NCI-H1694 (cell line): Measurements from ENCODE around the gene SH3BP4.
"Not testable (repeated sequence)": the region's sequence is repeated elsewhere in the genome, so short reads cannot be mapped to it uniquely, and the experiment has no call there.

Experiments
- DNase-seq: peaks from one replicate; lab custom pipeline; 2025; lab: John Stamatoyannopoulos, UW

The SH3BP4 gene

DNA sequence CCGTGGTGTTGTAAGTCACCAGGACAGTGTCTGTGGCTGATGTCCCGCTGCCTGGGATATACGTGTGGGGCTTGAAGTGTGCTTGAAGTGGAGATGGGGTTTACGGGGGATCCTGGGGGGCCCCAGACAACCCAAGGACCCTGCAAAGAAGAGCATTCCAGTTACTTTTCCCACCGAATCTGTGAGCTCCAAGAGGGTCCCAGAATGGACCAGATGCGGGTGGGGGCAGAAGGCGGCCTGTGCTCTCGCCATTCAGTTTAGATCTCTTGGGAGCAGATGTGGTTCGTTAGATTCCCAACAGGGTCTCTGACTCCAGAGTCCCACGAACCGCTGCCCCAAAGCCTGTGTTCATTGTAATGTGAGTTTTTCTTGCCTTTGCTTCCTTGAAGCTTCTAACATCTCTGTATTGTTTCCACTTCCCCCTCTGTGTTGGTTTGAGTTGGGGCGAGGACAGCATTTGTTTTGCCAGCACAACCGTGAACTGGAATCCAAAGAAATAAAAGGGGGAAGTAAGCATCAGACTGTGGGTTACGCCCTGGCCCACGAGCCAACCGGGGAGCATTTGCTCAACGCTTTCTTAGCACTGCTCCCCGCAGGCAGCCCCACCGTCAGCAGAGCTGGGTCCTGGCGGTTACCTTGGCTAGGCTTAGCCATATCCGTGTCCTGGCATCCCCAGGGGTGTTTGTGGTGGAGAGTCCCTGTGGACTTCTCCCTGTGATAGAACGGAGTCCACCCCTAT is 92.1 kb downstream of the SH3BP4 start:
- DNase-seq = no peak

DNA sequence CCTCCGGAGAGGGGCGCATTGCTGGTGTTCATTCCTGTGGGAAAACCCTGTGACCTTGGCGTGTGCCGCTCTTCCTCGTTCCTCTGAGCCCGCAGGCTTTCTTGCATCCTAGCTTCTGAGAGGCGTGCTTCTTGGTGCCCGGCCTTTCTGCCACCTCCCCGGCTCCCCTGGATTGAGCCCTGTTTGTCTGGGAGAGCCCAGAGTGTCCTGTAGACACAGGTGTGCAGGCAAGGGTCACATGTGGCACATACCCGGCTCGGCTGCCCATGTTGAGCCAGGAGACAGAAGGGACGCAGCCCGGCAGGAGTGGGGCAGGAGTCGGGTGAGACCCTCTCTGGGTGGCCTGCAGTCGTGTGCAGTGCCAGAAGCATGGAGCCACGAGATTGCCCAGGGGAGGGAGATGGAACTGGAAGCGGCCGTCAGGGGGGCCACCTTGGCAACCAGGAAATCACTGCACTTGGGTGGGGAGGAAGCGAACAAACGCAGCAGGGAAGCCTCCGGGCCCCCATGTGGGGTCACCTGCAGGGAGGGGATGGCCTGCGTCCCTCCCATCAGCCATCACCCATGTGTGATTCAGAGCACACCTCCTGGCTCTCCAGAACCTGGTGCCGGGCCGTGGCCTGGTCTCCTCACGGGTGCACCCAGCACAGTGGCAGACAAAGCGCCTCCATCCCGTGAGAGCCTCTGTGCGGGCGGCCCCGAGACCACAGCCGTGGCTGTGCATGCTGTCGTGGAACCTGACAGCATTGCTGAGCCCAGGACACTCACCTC is 92.9 kb downstream of the SH3BP4 start:
- DNase-seq = no peak

DNA sequence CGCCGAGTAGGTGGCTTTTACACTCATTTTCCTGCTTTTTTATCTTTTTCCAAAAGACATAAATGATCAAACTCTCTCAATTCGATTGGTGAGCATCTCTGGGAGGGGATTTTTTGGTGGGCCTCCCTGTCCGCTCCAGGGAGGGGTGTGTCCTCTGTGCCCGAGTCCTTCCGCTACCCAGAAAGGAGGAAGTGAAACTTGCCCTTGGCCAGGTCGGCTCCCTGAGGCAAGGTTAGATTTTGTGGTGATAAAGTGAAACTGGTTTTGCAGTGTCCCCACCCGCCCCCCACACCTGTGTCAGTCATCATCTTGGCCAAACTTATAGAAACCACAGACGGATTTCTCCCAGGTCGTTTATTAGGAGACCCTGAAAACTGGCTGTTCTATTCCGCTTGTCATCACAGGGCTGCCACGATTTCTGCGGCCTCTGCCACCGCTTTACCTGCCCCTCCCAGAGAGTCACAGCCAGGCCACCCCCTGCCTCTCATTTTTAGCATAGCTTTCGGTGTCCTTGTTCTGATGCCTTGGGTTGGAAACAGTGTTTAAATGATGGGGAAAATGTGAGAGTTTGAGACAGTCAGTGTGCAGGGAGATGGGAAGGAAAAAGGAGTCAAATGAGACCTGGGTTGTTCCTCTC is 93.6 kb downstream of the SH3BP4 start:
- no peak for DNase-seq

DNA sequence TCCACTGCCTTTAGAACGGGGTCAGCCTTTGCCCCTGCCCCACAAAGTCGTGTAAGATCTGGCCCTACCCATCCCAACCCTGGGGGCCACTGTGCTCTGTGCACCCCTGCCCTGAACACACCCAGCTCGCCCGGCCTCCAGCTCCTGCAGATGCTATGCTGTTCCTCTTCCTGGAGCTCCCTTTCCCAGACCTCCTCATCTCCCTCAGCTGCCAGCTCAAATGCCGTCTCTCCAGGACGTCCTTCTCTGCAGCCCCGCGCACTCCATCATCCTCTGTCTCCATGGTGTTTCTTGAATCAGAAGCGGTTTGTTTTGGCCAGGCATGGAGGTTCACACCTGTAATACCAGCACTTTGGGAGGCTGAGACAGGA is 94.1 kb downstream of the SH3BP4 start:
- DNase-seq = no peak

DNA sequence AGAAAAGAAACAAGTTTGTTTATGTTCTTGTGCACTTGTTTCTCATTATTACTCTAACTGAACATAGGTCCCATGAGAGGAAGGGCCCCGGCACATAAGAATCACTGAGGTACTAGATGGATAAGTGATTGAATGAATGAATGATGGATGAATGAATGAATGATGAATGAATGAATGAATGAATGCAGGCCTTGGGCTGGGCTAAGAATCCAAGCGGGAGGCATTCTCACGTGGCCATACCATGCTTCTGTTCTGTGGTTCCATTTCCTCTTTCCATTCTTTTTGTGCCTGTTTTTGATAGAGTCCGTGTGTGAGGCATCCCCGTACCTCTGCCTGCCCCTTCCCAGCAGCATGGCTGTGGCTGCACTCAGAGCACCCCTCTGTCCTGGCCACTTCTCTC is 94.8 kb downstream of the SH3BP4 start:
- DNase-seq = no peak

DNA sequence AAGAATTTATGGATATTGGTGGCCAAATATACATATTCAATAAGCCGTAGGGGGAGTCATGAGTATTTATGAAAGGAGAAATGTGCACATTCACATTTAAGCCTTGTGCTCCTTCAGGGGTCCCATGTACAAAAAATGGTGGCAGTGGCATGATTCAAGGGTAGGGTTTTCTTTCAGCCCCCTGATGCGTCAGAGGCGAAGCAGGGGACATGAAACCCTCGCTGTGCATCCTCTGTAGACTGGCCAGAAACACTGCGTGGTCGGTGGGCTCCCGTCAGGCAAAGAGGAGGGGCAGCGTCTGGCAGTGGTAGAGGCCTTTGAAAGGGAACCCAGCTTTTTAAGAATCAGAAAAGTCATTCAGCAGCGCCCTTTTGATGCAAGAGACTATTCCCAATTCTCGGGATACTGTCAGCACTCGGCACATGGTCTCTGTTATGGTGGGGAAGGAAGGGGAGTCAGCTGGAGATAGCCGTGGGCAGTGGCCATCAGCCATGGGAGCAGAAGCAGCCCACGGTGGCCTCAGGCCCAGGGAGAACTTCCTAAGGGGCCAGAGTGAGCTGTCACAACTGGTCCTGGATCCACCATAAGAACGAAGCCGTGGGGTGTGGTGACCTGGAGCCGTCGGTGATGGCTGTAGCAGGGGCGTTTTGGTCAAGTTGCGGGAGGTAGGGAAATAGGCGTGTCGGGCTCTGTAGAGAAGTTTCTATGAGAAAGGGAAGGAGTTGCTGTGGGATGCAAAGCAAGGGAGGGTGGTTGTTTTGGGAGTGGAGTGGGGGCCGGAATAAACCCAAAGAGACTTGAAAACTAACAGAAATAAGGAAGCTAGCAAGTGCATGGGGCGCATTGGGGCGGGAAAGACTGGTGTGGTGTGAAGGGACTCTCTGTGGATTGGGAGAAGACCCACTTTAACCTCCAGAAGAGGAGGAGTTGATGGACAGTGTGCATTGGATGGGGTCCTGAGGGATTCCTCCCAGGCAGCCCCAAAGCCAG is 95.6 kb downstream of the SH3BP4 start:
- DNase-seq = no peak

DNA sequence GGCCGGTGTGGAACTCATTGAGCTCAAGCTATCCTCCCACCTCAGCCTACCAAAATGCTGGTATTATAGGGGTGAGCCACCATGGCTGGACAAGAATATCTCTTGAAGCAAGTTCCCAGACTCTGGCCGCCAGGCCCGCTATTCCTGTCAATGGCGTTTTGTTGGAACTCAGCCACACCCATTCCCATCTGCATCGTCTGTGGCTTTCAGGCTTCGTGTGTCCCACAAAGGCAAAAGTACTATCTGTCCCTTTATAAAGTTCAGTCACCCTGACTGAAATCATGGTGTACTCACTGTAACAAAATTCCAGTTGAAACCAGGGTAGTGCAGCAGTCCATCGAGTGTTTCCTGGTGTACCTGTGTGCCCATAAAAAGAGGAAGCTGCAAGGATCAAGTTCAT is 96.7 kb downstream of the SH3BP4 start:
- no peak for DNase-seq

DNA sequence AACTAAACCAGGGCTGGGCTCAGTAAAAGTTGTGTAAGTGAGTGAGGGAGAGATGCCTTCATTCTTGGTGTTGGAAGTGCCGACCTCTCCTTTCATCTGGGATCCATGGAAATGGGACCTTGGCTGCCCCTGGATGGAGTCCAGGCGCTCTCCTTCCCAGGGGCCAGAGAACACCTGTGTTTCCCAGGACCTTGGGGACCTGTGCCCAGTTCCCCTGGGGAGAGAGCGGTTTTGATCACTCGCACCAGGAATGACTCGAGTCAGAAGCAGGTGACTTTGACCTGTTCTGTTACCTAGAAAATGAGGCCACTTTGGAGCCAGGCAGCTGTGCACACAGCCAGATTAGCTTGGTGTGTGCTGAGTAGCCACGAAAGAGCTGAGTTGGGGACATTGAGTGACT is 97.3 kb downstream of the SH3BP4 start:
- DNase-seq = no peak

DNA sequence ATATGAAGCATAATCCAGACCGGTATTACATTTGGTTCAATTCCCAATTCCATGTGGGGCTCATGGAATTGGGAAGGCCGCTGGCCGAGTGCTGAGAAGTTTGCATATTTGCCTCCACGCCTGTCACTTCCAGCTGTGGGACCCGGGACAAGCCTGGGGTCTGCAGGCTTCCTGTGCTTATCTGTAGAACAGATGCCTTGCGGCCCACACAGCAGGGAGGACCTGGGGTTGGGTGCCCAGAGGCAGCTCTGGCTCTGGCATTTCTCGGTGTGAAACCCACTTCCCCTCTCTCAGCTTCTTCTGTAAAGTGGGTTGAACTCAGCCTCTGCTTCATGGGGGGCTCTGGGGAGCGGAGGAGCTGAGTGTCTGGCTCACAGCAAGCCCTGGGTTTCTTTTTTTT is 97.9 kb downstream of the SH3BP4 start:
- DNase-seq = no peak

DNA sequence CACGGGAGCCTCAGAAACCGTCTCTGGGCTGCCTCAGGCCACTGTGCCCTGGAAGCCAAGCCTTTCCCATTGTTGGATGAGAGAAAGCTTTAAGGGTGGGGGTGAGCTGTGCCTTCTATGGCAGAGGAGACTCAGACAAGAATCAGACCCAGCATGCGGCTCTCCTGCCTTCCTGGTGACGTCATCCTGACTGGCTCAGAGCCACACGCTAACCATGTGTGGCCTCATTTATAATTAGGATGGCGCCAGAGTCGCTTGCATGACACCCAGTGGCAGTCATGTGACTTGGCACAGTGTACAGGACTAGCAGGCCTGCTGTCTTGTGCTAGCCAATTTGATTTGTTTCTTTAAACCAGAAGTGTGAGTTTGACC is 99.1 kb downstream of the SH3BP4 start:
- DNase-seq = peak; percentile 97

DNA sequence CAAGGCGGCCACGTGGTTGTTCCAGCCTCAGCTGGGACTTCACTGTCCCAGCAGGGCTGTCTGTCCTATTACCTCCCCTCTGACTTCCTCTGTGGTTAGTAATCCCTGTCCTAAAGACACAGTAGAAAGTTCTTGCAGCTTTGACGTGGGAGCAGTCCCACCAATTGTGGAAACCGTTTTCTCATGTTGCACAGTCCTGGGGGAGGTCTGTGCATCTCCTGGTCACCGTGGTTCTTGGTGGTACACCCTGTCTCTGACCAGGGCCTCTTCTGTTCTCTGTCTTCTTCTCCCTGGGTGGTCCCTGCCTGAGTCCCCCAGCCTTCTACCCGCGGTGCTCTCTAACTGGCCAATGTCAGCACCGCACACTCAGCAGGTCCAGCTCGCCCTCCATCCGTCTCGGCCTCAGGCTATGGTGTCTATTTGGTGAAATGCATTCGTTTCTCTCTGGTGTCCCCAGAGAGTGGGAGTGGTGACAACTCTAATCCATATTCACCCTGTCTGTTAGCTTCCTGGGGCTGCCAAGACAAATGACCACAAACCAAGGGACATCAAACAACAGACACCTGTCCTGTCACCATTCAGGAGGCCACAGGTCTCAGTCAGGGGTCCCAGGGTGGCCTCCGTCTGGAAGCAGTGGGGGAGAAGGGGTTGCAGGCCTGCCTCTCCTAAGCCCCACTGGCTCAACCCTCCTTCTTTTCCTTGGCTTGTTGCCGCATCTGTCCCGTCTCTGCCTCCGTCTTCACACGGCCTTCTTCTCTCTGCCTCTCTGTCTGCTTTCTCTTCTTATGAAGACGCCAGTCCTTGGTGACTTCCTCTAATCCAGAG is 99.8 kb downstream of the SH3BP4 start:
- no peak for DNase-seq

DNA sequence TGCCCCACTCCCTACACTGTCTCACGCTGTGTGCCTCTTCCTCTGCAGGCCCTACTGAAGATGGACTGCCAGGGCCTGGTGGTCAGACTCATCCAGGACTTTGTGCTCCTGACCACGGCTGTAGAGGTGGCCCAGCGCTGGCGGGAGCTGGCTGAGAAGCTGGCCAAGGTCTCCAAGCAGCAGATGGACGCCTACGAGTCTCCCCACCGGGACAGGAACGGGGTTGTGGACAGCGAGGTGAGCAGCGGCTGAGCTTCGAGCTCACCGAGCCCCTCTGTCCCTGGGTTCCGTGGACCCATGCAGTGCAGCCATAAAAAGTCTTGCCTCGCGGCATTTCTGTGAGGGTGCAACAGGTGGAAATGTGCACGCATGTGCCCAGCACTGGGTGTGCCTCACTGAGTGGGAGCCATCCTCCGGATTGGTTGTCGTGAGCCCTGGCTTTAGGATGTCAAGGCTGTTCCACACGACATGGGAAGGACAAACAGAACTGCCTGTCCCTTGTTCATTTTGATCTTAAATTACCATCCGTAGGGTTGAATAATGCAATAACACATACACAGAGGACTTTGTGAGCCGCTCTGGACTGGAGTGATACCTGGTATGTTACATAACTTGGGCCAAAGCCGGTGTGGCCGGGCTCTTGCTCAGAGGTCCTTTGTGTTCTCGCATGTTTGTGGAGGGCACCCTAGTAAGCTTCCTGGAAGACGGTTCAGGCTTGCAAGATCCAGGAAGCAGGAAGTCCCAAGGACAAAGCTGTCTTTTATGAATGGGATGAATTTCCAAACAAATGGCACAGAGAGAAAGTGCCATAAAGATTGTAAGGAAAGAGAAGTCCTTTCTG is 100.9 kb downstream of the SH3BP4 start:
- DNase-seq = no peak

DNA sequence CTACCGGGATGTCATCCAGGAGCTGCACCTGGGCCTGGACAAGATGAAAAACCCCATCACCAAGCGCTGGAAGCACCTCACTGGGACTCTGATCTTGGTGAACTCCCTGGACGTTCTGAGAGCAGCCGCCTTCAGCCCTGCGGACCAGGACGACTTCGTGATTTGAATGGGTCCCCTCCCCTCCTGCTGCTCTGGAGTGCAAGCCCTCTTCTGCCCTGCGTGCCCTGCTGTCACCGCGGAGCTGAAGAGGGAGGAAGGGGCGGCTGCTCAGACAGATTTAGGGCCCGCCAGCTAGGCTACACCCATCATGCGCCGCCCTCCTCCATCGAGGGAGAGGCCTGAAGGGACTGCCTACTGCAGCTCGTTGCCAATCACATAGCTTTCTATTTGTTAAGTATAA is 101.8 kb downstream of the SH3BP4 start:
- no peak for DNase-seq

DNA sequence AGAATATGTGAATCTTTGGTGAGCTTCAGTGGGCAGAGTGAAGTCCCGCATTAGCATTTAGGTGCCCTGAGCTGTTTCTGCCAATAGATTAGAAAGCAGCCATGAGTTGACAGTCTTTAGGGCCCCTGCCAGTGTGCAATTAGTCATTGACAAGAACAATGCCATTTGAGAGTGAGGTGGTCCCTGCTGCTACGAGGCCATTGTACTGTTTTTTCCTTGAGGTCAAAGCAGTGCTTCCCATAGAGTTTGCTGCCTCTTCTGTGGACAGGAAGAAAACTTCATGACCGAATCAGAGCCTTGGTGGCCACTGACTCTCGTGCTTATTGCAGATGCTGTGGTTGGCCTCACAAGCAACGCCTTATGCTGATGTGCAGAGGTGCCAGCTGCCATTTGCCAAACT is 102.7 kb downstream of the SH3BP4 start:
- DNase-seq = no peak

DNA sequence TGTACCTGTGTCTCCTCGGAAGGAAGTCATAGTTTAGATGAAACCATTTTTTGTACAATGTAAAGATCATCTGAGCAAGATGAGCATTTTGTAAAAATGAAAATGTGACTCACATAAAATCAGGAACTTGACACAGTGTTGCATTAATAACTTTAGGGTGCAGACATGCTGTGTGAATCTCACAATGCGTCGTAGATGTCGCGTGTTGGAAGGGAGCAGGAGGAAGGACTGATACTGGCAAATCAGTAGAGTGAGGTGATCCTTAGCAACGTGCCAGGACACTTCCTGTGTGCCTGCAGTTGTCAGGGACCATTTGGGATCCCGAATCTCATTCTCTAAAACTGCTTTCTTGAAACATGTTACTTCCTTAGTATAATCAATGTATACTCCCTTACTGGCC is 103.1 kb downstream of the SH3BP4 start:
- DNase-seq = no peak

DNA sequence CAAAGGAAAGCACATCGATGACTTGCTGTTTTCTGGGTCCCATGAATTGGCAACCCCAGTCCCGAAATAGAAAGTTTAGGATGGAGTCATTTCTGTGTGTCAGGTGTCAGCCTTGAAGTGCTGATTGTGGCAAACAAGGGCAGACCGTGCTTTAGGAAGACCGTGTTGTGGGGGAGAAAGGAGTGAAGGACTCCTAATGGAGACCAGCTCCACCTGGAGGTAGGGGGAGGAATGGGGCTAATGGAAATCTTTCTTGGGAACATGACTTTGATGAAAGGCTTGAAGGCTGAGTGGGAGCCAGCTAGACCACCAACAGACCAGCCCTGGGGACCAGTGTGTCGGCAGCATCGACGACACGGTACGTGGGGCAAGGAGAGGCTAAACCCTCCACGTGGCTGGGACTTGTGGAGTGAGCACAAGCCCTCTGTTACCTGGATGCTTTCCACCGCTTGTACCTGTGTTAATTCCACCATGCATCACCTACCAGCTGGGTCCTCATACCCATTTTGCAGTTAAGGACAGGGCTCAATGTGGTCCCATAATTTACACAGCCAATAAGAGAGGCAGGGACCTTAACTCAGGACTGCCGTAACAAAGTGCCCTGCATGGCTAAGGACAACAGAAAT is 104.2 kb downstream of the SH3BP4 start:
- peak; percentile 55 for DNase-seq

DNA sequence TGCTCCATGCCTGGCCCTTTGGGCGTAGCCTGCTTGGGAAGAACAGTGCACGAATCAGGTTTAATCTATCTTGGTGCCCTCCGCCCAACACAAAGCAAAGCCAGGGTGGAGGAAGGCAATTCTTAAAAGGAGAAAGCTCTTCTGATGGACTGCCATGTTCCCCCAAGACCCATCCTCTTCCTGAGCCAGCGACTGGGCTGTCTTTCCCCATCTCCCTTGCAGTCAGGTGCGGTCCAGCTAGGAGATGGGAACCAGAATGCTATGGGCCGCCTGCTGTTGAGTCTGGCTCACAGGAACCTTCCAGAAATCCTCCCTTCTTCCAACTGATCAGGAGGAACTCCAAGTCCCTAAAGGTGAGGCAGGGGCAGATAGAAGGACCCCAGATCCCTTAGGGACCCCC is 105.0 kb downstream of the SH3BP4 start:
- no peak for DNase-seq

DNA sequence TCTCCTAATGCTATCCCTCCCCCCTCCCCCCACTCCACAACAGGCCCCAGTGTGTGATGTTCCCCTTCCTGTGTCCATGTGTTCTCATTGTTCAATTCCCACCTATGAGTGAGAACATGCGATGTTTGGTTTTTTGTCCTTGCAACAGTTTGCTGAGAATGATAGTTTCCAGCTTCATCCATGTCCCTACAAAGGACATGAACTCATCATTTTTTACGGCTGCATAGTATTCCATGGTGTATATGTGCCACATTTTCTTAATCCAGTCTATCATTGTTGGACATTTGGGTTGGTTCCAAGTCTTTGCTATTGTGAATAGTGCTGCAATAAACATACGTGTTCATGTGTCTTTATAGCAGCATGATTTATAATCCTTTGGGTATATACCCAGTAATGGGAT is 105.8 kb downstream of the SH3BP4 start:
- DNase-seq = not testable (repeated sequence)

DNA sequence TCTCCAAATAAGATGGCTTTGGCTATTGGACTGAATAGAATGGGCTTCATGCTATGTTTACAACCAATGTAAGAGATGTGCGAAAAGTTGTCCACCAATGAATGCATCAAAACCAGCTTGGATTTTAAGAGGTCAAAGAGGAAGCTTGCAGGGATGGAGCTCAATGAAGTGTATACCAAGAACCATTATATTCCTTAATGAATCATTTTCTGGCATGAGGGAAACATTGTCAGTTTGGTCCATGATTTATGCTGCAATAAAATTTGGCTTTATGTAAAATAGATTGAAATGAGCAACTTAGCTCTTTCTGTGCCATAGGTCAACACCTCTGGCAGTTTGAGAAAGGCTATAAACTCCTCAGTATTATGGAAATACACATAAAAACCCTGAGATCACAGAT is 107.3 kb downstream of the SH3BP4 start:
- no peak for DNase-seq

DNA sequence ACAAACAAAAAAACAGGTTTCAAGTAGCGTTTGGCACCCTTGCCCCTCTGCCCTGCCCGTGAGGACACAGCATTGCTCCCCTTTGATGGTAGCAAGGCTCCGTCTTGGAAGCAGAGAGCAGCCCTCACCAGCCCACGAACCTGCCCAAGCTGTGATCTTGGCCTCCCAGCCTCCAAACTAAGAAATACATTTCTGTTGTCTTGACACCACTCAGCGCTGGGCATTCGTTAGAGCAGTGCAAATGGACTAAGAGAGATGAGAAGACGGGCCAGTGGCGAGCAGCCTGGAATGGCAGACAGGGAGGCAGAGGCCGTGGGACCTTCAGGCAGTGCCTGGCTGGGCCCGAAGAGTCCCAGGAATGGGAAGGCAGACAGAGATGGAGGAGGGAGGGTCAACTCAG is 109.8 kb downstream of the SH3BP4 start:
- DNase-seq = no peak
